ENCODE results near the gene UGT3A1.
A peak's percentile ranks its signal among the peaks of the same experiment; 100 is the strongest.

- TF ChIP-seq, protein P1, sequence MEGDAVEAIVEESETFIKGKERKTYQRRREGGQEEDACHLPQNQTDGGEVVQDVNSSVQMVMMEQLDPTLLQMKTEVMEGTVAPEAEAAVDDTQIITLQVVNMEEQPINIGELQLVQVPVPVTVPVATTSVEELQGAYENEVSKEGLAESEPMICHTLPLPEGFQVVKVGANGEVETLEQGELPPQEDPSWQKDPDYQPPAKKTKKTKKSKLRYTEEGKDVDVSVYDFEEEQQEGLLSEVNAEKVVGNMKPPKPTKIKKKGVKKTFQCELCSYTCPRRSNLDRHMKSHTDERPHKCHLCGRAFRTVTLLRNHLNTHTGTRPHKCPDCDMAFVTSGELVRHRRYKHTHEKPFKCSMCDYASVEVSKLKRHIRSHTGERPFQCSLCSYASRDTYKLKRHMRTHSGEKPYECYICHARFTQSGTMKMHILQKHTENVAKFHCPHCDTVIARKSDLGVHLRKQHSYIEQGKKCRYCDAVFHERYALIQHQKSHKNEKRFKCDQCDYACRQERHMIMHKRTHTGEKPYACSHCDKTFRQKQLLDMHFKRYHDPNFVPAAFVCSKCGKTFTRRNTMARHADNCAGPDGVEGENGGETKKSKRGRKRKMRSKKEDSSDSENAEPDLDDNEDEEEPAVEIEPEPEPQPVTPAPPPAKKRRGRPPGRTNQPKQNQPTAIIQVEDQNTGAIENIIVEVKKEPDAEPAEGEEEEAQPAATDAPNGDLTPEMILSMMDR (IDR thresholded peaks at IDR 0.05 in 2 of 3, conservative IDR thresholded peaks at IDR 0.05 in 1 of 3; ENCODE audit: borderline replicate concordance in 1 of 3, insufficient read depth in 1 of 3, low read depth in 2 of 3, low read length in 2 of 3) = peak; percentile 35 to 50 (median 45); a peak in 5 of 6 replicates
- TF ChIP-seq CBX3 (IDR thresholded peaks at IDR 0.05; ENCODE audit: low read depth) = no peak
- TF ChIP-seq EZH2 (IDR thresholded peaks at IDR 0.05) = no peak
These were observed 66.1 kb downstream of the UGT3A1 start for GRCh38 chr5:35924950-35925722.
